PFSK-1 (cell line): ENCODE data around the gene DCD.

Experiments
- FOXP2 ChIP-seq: optimal IDR thresholded peaks from 2 replicates; pipeline ENCODE3; 2011; ENCODE audit warnings: borderline replicate concordance, control low read depth, inconsistent platforms; ENCODE audit not compliant: insufficient read depth; ENCODE audit errors: extremely low read length, extremely low read depth
- POLR2AphosphoS5 ChIP-seq: IDR thresholded peaks from 2 replicates; pipeline ENCODE4 v1.6.1; 2012; ENCODE audit warnings: low read depth, mild to moderate bottlenecking, control low read depth, low read length, moderate library complexity
- SIN3A ChIP-seq: IDR thresholded peaks from 2 replicates; pipeline ENCODE4 v1.6.1; 2012; ENCODE audit warnings: mild to moderate bottlenecking, low read length, moderate library complexity, borderline replicate concordance; ENCODE audit not compliant: insufficient read depth
- TAF1 ChIP-seq: IDR thresholded peaks from 2 replicates; pipeline ENCODE4 v1.6.1; 2012; ENCODE audit warnings: low read length, control low read depth, borderline replicate concordance; ENCODE audit not compliant: insufficient read depth
- TF ChIP-seq, protein P1 (sequence below), 2 experiments: IDR thresholded peaks; 2 replicates each; pipeline versions ENCODE4 v1.6.1 to v1.8.0; 2011 to 2012; ENCODE audit warnings: low read depth in 2 of 2, low read length in 2 of 2, control low read depth in 1 of 2, inconsistent platforms in 1 of 2, mild to moderate bottlenecking in 1 of 2, moderate library complexity in 1 of 2; ENCODE audit not compliant: insufficient read depth in 1 of 2

The DCD gene

DNA sequence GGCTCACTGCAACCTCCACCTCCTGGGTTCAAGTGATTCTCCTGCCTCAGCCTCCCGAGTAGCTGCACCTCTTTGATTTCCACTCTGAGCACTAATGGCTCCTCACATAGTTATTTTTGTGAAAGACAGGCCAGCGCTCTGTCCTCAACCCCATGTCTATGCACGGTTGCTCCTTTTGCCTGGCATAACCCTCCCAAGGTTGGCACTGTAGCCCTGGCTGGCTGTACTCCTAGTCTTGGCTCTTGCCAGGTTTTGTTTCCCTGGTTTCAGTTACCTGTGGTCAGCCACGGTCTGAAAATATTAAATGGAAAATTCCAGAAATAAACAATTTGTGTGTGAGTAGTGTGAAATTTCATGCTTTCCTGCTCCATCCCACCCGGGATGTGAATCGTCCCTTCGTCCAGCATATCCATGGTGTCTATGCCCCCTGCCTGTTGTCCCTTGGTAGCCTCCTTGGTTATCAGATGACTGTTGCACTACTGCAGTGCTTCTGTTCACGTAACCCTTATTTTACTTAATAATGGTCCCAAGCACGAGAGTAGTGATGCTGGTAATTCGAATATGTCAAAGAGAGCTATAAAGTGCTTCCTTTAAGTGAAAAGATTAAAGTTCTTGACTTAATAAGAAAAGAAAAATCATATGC, 12.3 kb upstream of the DCD start:
- TF ChIP-seq, protein P1, sequence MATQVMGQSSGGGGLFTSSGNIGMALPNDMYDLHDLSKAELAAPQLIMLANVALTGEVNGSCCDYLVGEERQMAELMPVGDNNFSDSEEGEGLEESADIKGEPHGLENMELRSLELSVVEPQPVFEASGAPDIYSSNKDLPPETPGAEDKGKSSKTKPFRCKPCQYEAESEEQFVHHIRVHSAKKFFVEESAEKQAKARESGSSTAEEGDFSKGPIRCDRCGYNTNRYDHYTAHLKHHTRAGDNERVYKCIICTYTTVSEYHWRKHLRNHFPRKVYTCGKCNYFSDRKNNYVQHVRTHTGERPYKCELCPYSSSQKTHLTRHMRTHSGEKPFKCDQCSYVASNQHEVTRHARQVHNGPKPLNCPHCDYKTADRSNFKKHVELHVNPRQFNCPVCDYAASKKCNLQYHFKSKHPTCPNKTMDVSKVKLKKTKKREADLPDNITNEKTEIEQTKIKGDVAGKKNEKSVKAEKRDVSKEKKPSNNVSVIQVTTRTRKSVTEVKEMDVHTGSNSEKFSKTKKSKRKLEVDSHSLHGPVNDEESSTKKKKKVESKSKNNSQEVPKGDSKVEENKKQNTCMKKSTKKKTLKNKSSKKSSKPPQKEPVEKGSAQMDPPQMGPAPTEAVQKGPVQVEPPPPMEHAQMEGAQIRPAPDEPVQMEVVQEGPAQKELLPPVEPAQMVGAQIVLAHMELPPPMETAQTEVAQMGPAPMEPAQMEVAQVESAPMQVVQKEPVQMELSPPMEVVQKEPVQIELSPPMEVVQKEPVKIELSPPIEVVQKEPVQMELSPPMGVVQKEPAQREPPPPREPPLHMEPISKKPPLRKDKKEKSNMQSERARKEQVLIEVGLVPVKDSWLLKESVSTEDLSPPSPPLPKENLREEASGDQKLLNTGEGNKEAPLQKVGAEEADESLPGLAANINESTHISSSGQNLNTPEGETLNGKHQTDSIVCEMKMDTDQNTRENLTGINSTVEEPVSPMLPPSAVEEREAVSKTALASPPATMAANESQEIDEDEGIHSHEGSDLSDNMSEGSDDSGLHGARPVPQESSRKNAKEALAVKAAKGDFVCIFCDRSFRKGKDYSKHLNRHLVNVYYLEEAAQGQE (IDR thresholded peaks at IDR 0.05; ENCODE audit: insufficient read depth in 1 of 2, low read depth in 2 of 2, low read length in 2 of 2): no peak
- TF ChIP-seq POLR2AphosphoS5 (no peak), SIN3A (no peak), TAF1 (no peak), FOXP2 (no peak)

DNA sequence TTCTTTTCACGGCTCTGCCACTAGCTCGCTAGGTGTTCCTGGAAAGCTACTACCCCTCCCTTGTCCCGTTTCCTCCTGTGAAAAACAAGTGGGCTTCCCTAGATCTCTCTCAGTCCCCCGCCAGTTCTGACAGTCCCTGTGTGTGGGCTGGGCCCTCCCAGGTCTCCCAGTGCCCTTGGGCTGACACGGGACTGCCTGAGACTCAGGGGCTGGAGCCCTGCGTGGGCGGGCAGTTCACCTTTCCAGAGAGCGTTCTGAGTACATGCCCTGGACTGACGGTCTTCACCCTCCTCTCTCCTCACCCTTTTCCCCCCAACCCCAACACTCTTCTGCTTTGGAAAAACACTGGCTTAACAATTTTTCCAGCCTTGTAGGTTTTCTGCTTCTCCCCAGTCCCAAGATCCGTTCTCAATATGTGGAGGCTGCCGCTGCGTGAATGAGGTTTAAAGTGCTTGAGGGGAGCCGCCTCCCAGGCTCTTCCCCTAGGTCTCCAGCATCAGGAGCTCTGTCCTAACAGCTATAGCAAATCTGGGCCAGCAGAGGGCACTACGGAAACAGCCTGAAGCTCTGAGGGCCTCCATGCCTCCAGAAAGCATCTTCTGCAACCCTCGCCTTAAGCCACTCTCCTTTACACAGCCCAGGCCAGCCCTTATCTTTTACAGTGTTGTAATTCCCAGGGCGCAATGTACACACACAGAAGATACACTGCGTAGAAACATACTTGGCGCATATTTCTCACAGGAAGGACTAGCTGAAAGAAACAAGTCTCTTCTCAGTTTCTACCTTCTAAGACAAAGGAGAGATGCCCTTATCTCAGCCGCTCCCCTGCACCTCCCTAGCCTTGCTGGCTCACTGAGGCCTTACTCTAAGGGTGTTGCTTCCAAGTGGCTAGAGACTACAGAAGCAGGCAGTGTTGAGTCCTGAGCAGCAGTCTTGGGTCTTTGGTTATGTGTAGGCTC, 10.4 kb upstream of the DCD start:
- TF ChIP-seq FOXP2 (no peak), SIN3A (no peak), TAF1 (no peak), POLR2AphosphoS5 (no peak)
- TF ChIP-seq, protein P1 (IDR thresholded peaks at IDR 0.05; ENCODE audit: insufficient read depth in 1 of 2, low read depth in 2 of 2, low read length in 2 of 2): no peak

DNA sequence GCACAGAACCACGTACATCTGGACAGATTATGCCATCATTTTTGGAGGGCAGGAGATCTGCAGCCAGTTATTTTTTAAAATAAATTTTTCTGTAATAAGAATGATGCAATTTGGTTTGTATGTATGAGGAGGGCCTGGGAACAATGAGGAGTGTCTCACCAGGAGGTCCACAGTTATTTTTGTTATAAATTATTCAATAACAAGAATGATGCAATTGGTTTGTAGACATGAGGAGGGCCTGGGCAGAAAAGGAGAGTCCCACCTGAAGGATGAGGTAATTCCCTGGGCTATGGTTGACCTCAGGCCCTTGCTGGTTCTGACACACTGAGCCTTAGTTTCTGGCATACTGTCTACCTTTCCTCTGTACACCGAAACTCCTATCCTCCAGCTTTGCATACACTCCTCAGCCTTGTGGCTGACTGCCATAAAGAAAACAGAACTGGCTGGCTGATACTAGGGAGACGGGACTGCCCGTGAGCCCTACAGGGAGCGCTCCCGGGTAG, 9.0 kb upstream of the DCD start:
- no peak for TF ChIP-seq FOXP2
- TF ChIP-seq TAF1: no peak
- TF ChIP-seq POLR2AphosphoS5: no peak
- no peak for TF ChIP-seq SIN3A
- TF ChIP-seq, protein P1 (IDR thresholded peaks at IDR 0.05; ENCODE audit: insufficient read depth in 1 of 2, low read depth in 2 of 2, low read length in 2 of 2): no peak

DNA sequence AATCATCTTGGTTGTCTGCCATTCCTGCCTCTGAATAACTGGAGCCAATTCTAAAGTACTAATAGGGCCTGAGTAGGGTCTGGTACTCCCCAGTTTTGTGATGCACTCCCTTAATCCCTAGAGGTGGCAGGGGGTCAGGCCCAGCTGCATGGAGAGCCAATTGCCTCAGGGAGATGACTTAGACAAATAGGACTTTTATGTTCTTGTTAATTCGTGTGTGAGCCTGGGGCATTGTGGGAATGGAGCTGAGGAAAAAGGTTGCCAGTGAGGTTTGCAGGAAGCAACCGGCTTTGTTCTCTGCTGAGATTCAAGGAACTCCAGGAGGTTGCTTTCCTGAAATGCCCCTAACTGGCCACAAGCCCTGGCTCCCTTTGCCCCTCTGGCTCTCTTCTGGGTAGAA, 6.8 kb upstream of the DCD start:
- TF ChIP-seq TAF1: no peak
- no peak for TF ChIP-seq POLR2AphosphoS5
- TF ChIP-seq, protein P1 (IDR thresholded peaks at IDR 0.05; ENCODE audit: insufficient read depth in 1 of 2, low read depth in 2 of 2, low read length in 2 of 2): no peak
- TF ChIP-seq FOXP2: no peak
- TF ChIP-seq SIN3A: no peak
